DMS79 (cell line): ENCODE data around the gene ANKRD13A.
"Not testable (repeated sequence)": the region's sequence is repeated elsewhere in the genome, so short reads cannot be mapped to it uniquely, and the experiment has no call there.

Source experiments
- DNase-seq: peaks from one replicate; lab custom pipeline; 2025; lab: John Stamatoyannopoulos, UW

ANKRD13A gene

GRCh38 chr12:110079477-110080400 lies 80.5 kb downstream of the ANKRD13A start:
- no peak for DNase-seq

- DNase-seq, result no peak
These were observed 81.2 kb downstream of the ANKRD13A start for GRCh38 chr12:110080410-110080809.

- DNase-seq, result no peak
These were observed 85.2 kb downstream of the ANKRD13A start for GRCh38 chr12:110084314-110085015.

GRCh38 chr12:110088216-110088615 lies 89.0 kb downstream of the ANKRD13A start:
- not testable (repeated sequence) for DNase-seq

- no peak for DNase-seq
These were observed 89.7 kb downstream of the ANKRD13A start for GRCh38 chr12:110088936-110089335.
